Measurements from ENCODE around the gene PUS7.
"Not testable (repeated sequence)": the region's sequence is repeated elsewhere in the genome, so short reads cannot be mapped to it uniquely, and the experiment has no call there.

Gene PUS7

DNA sequence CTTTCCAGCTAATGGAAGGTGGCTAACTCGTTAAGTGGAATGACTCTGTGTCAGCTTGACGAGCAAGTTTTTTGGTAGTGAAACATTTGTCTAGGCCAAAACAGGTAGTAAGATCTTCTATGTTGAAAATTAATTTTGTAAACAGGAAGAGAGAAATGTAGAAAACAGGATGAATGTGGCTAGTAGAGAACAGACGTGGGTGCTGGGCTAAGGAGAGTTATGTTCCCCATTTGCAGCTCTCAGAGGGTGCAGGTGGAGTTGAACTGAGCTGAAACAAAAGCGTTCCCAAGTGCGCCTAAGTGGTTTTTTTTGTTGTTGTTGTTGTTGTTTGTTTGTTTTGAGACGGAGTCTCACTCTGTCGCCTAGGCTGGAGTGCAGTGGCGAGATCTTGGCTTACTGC is 73.9 kb downstream of the PUS7 start:
- DNase-seq (ENCODE audit: low read depth in 2 of 2): no peak

DNA sequence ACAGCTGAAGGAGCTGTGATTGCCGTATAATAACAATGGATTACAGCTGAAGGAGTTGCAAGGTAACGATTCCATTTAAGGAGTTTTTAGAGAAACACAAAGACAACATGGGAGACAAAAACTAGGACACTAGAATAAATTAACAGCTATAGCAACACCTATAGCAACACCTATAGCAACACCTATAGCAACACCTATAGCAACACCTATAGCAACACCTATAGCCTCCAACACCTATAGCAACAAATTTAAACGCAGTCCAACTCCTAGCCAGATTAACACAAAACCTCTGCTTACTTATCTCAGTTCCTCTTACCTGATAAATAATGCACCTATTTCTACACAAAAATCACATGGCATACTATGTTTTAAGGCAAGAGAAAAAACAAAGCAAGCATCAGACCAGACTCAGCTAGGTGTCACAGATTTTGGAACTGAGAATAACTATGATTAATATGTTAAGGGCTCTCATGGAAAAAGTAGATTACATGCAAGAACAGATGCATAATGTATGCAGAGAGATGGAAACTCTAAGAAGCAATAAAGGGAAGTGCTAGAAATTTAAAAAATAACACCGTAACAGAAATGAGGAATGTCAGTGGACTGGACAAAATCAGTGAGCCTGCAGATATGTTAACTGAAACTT is 77.6 kb downstream of the PUS7 start:
- DNase-seq (ENCODE audit: low read depth in 2 of 2): no peak

DNA sequence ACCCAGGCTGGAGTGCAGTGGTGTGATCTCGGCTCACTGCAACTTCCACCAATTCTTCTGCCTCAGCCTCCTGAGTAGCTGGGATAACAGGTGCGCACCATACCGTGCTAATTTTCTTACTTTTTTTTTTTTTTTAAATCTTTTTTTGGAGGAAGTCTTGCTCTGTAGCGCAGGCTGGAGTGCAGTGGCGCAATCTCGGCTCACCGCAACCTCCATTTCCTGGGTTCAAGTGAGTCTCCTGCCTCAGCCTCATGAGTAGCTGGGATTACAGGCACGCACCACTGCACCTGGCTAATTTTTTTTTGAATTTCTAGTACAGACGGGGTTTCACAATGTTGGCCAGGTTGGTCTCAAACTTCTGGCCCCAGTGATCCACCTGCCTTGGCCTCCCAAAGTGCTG is 79.9 kb downstream of the PUS7 start:
- not testable (repeated sequence) for DNase-seq (ENCODE audit: low read depth in 2 of 2)

DNA sequence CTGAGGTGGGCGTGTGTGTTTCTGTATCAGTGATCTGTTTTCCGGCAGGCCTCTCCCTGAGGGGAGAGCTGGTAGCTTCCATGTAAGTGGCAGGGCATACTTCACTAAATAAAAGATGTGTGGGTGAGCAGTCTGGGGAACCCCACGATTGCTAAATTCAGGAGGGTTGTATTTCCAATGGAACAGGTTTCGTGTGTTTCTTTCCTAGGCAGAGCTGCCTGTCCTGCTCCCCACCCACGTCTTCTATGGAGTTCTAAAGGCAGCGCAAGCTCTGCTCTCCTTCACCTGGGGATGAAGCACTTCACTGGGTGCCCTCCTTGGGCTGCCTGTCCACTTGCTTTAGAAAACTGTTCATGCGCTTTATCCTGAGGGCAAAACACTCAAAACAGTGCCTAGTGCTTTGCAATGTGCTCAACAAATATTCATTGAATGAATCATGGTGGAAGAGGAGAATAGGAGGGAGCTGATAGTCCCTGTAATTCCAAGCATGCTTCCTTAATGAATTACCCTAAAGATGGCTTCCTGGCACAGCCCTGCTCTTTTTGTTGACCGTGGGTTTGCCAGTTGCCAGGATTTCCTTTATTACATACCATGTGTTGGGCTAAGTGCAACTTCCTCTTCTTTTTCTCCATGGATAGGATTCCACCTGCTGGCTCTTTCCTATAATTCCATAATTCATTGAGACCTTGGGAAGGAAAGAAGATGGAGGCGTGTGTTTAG is 82.7 kb downstream of the PUS7 start:
- no peak for DNase-seq (ENCODE audit: low read depth in 2 of 2)

DNA sequence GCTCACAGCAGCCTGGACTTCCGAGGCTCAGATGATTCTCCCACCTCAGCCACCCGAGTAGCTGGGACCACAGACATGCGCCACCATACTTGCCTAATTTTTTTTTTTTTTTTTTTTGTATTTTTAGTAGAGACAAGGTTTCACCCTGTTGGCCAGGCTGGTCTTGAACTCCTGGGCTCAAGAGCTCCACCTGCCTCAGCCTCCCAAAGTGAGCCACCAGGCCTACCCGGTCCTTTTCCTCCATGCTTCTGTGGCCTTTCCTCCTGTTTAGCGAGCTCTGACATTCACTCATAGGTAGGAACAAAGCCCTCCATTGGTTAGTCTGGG is 83.3 kb downstream of the PUS7 start:
- DNase-seq (ENCODE audit: low read depth in 2 of 2): no peak

DNA sequence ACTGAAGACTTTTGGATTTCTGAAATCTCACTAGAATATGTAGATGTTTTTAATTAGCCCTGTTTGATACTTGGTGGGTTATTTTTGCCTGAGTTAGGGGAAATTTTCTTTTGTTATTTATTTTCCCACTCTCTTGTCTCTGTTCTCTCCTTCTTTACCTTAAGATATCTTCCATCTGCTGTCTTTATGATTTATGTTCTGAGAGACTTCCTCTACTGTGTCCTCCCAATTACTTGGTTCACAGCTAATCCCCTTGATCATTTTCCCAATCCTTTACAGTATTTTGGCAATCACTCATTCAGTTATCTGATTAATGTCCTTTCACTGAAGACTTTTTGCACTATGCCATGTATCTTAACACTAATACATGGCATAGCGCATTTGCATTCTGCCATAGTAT is 83.8 kb downstream of the PUS7 start:
- DNase-seq (ENCODE audit: low read depth in 2 of 2): no peak

DNA sequence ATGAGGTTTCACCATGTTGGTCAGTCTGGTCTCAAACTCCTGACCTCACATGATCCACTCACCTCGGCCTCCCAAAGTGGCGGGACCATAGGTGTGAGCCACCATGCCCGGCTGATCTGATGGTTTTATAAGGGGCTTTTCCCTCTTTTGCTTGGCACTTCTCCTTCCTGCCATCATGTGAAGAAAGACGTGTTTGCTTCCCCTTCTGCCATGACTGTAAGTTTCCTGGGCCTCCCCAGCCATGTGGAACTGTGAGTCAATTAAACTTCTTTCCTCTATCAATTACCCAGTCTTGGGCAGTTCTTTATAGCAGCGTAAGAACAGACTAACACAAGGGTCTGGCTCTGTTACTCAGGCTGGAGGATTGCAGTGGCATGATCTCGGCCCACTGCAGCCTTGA is 84.7 kb downstream of the PUS7 start:
- DNase-seq (ENCODE audit: low read depth in 2 of 2): not testable (repeated sequence)

DNA sequence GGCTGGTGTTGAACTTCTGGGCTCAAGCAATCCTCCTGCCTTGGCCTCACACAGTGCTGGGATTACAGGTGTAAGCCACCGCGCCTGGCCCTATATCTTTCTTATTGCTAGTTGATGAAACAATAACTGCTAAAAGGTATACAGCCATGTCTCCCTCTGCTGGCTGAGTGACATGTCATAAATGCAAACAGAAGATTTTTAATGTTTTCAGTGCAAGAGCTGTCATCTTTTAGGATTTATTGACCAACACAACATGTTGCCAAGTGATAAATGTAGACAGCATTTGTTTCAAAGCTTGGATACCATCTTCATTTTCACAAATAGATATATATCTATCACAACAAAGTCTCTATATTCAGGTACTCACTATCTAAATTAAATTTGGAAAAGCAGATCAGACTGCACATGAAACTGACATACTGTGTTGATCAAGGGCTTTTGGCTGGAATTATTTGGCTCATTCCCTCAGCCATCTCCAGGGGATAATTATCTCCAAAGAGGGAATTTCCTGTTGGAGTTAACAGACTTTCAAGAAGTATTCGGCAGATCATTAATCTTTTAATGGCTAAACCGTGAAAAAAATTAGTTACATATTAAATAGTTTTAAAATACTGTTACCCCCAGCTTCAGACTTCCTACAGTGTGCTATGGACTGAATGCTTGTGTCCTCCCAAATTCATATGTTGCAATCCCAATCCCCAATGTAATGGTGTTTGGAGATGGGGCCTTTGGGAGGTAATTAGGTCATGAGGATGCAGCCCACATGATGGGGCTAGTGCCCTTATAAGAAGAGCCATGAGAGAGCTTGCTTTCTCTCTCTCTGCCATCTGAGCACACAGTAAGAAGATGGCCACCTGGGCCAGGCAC is 92.1 kb downstream of the PUS7 start:
- DNase-seq (ENCODE audit: low read depth in 2 of 2): peak; percentile 9 to 36

DNA sequence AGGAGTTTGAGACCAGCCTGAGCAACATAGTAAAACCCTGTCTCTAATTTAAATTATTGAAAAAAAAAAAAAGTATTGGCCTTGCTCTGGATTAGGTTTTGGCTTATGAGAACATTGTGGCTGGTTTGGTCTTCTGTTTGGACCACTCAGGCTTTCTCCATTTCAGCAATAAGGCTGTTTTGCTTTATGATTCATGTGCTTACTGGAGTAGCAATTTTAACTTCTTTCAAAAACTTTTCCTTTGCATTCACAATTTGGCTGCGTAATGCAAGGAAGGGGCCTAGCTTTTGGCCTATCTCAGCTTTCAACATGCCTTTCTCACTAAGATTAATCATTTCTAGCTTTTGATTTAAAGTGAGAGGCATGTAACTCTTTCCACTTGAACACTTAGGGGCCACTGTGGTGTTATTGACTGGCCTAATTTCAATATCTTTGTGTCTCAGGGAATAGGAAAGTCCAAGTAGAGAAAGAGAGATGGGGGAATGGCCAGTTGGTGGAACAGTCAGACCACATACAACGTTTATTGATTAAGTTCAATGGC is 95.4 kb downstream of the PUS7 start:
- no peak for DNase-seq (ENCODE audit: low read depth in 2 of 2)

DNA sequence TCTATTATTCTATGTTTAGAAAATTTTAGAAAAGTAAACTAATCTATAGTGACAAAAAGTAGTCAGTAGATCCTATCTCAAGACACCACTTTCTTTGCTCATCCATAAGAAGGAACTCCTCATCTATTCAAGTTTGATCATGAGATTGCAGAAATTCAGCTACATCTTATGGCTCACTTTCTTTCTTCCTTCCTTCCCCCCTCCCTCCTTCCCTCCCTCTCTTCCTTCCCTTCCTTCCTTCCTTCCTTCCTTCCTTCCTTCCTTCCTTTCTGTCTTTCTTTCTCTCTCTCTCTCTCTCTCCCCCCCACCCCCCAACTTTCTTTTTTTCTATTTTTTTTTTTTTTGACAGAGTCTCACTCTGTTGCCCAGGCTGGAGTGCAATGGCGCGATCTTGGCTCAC is 98.1 kb downstream of the PUS7 start:
- DNase-seq (ENCODE audit: low read depth in 2 of 2): no peak

DNA sequence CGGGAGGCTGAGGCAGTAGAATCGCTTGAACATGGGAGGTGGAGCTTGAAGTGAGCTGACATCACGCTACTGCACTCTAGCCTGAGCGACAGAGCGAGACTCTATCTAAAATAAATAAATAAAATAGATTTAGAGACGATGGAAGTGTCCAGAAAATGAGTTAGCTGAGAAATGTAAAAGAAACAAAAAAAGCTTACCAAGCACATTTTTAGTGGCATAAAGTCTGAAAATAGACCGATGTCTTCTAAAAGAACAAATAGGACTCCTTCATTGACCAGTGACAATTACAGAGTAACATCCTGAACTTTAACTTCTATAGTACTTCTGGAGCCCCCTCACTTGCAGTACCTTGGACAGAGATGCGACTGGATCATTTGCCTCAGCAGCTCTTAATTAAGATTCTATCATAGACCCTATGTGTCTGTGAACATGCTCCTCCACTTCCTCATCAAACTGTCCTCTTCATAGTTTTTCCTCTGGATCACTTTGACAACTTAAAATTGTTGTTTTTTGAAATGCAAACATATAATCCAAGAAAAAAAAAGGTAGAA is 108.1 kb downstream of the PUS7 start:
- DNase-seq (ENCODE audit: low read depth in 2 of 2): no peak

DNA sequence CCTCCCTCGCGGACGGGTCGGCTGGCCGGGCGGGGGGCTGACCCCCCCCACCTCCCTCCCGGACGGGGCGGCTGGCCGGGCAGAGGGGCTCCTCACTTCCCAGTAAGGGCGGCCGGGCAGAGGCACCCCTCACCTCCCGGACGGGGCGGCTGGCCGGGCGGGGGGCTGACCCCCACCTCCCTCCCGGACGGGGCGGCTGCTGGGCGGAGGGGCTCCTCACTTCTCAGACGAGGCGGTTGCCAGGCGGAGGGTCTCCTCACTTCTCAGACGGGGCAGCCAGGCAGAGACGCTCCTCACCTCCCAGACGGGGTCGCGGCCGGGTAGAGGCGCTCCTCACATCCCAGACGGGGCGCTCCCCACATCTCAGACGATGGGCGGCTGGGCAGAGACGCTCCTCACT is 111.3 kb downstream of the PUS7 start:
- DNase-seq (ENCODE audit: low read depth in 2 of 2): not testable (repeated sequence)

DNA sequence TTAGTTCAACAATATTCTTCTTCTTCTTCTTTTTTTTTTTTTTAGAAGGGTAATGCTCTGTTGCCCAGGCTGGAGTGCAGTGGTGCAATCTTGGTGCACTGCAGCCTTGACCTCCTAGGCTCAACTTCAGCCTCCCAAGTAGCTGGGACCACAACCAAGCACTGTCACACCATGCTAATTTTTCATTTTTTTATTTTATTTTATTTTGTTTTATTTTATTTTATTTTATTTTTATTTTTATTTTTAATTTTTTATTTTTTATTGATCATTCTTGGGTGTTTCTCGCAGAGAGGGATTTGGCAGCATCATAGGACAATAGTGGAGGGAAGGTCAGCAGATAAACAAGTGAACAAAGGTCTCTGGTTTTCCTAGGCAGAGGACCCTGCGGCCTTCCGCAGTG is 112.3 kb downstream of the PUS7 start:
- not testable (repeated sequence) for DNase-seq (ENCODE audit: low read depth in 2 of 2)

DNA sequence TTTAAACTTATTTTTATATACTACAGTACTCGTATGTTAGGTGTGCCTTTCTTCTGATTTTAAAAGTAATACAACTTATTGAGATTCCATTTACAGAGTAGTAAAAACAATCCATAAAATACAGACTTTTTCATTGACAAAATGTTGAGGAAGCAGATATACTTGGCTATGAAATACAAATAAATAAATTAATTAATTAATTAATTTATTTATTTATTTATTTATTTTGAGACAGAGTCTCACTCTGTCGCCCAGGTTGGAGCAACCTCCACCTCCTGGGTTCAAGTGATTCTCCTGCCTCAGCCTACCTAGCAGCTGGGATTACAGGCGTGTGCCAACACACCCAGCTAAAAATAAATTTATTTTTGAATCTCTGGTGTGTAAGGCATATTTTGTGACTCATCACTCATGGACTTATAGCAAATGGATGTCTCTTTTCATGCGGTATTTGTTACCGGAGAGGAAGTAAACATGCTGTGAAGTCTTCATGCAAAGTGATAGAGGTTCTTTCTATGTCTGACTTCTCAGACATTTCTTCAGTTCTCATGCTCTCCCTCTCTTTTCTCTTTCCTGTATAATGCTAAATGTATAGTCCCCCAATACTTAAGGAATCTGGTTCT is 113.2 kb downstream of the PUS7 start:
- DNase-seq (ENCODE audit: low read depth in 2 of 2): no peak

Data from stimulated activated CD4-positive, alpha-beta T cell treated with anti-CD3 and anti-CD28 coated beads, Interleukin-1b, Interleukin-23, amount 100 ng/mL, for 4 hours (primary cell).